ENCODE measurements around the gene ABR.
"Not testable (repeated sequence)": the region's sequence is repeated elsewhere in the genome, so short reads cannot be mapped to it uniquely, and the experiment has no call there.

Gene ABR

GRCh38 chr17:1199271-1199743 is 19.5 kb upstream of the ABR start:
- DNase-seq = not testable (repeated sequence)

- peak; percentile 66 for DNase-seq
Measured at GRCh38 chr17:1197781-1198490, 18.2 kb upstream of the ABR start.

DNA sequence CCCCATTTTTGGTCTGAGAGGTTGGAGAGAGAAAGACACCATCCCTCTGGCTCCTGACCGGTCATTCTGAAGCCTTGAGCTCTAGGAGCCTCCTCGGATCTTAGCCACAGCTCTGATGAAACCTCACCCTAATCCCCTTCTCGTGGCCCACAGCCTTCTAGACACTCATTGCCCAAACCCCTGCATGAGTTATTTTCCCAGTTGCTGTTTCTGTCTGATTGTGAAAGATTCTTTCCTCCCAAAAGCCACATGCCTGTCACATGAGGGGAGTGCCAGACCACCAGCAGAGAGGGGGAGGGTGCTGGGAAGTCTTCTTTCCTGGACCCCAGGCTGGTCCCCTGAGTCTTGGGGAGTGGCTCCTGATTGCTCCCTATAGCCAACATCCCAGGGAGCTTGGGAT is 17.6 kb upstream of the ABR start:
- no peak for DNase-seq

- no peak for DNase-seq
Measured at GRCh38 chr17:1196946-1197345, 17.2 kb upstream of the ABR start.

GRCh38 chr17:1192911-1193699 is 13.3 kb upstream of the ABR start:
- DNase-seq = no peak

GRCh38 chr17:1190751-1191331 is 11.1 kb upstream of the ABR start:
- DNase-seq = no peak

DNA sequence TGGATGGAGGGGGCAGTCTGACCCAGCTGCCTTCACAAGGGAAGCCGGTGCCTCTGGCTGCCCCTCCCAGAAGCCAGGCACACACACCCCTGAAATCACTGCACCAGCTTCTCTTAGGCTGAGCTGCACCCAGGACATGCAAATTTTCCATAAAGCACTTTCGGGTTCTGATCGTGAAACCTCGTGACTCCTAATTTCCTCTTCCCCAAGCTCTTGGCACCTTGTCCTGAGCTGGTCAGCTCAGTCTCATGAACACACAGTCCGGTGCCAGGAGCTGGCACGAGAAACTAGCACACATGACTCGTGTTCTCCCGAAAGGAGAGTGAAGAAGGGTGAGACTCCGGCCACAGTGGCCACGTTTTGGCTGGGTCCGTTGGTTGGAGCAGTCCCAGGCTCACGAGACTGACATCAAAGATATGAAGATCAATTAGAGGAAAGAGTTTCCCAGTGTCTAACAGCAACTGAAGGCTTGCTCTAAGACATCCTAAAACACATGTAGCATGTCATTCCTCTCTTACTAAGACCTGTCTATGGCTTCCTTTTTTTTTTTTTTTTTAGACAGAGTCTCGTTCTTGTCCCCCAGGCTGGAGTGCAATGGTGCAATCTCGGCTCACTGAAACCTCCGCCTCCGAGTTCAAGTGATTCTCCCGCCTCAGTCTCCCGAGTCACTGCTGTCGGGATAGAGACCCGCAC is 9.2 kb upstream of the ABR start:
- DNase-seq = peak; percentile 46

DNA sequence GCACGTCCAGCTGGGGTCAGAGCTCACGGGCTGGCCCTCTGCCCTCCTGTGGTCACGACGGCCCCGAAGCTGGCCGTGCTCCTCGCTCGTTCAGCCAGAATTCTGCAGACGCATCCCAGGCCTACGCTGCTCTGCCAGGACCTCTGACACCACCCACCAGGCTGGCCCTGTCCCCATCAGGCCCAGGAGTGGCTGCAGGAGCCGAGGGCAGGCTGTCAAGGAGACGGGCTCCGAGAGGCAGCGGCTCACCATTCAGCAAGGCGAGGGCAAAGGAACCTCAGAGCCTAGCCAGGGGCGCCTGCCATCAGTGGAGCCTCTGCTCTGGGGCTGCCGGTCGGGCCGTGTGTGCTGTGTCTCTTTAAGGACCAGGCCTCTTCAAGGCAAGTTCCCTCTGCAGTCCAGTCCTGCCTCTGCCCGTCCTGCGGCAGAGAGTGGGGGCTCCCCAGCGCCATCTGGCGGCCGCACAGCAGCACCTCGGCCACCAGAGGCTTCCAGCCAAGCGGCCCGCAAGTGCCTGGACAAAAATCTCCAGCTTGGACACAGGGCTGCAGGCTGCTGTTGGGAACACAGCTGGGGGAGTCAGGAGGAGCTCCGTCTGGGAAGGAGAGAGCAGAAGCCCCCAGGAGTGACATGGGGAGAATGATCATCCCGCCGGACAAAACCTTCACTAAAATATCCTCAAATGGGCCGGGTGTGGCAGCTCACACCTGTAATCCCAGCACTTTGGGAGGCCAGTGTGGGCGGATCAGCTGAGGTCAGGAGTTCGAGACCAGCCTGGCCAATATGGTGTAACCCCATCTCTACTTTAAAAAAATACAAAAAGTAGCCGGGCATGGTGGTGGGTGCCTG is 7.4 kb upstream of the ABR start:
- DNase-seq = peak; percentile 74

- DNase-seq = no peak
Measured at GRCh38 chr17:1186214-1186820, 6.5 kb upstream of the ABR start.

GRCh38 chr17:1183171-1183873 is 3.5 kb upstream of the ABR start:
- DNase-seq = no peak

GRCh38 chr17:1182811-1183170 is 3.0 kb upstream of the ABR start:
- no peak for DNase-seq

DNA sequence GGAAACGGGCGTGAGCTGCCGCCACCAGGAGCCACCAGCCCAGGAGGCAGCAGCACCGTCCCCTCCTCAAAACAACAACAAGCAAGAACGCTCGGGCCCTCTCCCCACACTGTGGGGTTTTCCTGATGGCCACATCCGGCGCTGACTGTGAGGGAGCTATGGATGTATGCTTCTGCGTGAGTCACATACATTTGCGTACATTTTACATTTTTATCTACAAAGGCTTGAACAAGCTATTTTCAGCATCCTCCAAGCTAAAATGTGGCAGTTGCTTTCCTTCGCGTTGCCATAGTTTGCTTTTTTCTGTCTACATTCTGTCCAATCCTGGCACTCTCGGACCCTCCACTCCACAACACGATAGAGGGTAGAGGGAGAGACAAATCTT is 2.0 kb upstream of the ABR start:
- DNase-seq = no peak

GRCh38 chr17:1180958-1181752 is 1.4 kb upstream of the ABR start:
- DNase-seq = no peak

DNA sequence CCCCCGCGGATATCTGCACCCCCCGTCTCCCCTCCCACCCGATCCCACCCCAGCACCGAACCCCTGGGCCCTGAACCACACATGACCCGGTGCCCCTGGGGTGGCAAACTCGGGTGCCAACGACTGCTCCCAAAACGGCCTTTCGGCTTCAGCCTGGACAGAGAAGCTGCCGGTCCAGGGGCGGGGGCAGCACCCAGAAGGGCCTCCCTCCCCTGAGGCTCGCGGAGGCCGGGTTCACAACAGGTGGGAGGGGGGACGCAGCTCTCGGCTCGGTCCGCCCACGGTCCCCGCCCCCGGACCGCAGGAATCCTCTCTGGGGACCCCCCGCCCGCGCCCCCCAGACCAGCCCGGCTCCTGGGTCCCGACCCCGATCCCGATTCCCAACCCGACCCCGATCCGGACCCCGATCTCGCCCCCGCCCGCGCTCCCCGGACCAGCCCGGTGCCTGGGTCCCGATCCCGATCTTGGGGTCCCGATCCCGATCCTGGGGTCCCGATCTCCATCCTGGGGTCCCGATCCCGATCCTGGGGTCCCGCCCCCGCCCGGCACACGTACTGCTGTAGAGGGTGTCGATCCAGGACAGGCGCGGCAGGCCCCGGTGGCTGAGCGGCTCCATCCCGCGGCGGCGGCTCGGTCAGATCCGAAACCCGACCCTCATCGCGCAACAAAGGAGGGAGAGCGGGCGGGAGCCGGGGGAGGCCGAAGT is 516 bp downstream of the ABR start:
- DNase-seq = no peak

GRCh38 chr17:1177016-1177700 is 2.6 kb downstream of the ABR start:
- no peak for DNase-seq

DNA sequence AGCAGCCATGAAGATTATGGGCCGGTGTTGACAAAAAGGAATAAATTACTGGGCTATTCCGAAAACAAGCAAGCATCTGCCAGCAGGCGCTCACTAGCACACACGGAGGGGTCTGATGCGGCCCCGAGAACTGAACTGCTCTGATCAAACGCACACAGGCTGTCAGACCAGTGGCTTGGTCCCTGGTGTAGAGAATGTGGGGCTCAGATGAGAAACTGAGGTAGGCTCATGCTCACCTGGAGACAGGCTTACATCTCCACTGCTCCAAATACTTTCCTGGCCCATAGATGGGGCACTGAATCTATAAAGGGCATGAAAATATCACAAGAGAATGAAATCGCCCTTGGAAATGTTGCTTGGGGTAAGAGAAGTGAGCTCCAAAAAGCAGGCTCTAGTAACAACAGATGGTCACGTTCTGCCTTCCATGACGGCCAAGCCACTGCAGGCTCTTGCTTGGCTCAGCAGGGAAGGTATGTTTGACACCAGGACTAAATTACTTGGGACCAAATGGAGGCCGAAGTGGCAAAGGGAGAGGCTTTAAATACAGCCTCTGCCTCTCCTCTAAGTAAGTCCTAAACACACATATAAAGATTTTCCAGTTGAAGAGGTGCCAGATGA is 5.4 kb downstream of the ABR start:
- no peak for DNase-seq

GRCh38 chr17:1173432-1174262 is 6.1 kb downstream of the ABR start:
- no peak for DNase-seq

DNA sequence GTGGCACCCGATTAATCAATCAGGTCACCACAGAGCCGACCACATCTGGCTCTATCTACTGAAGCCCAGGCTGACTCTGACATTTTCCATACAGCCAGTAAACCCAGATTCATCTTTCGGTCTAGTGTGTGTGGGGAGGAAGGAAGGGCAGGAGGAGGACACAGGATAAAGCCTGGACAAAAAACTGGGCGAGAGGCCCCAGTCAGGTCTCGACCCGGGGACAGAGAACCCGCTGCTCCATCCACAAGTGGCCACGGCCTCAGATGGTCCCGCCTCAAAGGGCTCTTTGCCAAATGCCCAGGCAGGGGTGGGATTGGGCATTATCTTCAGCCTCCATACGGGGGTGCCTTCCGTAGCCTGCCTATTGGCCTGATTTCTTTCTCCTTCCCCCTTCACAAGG is 7.8 kb downstream of the ABR start:
- no peak for DNase-seq

Data from RPMI8226 (cell line).